Activated naive CD8-positive, alpha-beta T cell treated with anti-CD3 and anti-CD28 coated beads, Interleukin-2, amount 10 ng/mL, durations not matched to agents 7 days and 5 days (primary cell): Measurements from ENCODE around the gene RAC2. TPM values are rescaled to one million over a fixed set of nuclear protein-coding genes. Genes with fewer than 3 reads are reported as not detected.

Source experiments
- ATAC-seq: fragments of 150-1000 bp; cut with Tn5 transposase; one replicate; pipeline ENCODE4 v1.10.0; 2021; ENCODE audit warnings: low read depth, moderate library complexity
- POLR2A ChIA-PET: fragments of 350-600 bp; sonication (Branson Sonifier 250); formaldehyde crosslinking; loops from one replicate; lab custom pipeline; 2021; ENCODE audit warnings: antibody characterized with exemption; lab: Charles Lee
- DNase-seq: peaks from one replicate; pipeline ENCODE4 v3.0.0; 2021
- H3K27ac Mint-ChIP-seq: one replicate; pipeline ENCODE4 v1.8.0; 2022; ENCODE audit warnings: mild to moderate bottlenecking, mixed read lengths
- H3K27me3 Mint-ChIP-seq: one replicate; pipeline ENCODE4 v1.8.0; 2022; ENCODE audit warnings: mild to moderate bottlenecking, moderate library complexity, mixed read lengths
- H3K36me3 Mint-ChIP-seq: one replicate; pipeline ENCODE4 v1.8.0; 2021; ENCODE audit warnings: mild to moderate bottlenecking, mixed read lengths
- H3K4me1 Mint-ChIP-seq: one replicate; pipeline ENCODE4 v1.8.0; 2021; ENCODE audit warnings: mixed read lengths
- H3K4me3 Mint-ChIP-seq: one replicate; pipeline ENCODE4 v1.8.0; 2022; ENCODE audit warnings: mild to moderate bottlenecking, moderate library complexity, mixed read lengths
- H3K9me3 Mint-ChIP-seq: one replicate; pipeline ENCODE4 v1.8.0; 2021; ENCODE audit warnings: mixed read lengths
- total RNA-seq, 2 experiments: library from RNA; stranded (reverse); gene quantifications; one replicate each; pipeline ENCODE4 v1.2.3, GENCODE V29; 2021

RAC2 gene
- total RNA-seq, 2 experiments from 2014 or later: 963 to 1,011 TPM

GRCh38 chr22:37244922-37245722, 1.1 kb upstream of the RAC2 start:
- H3K27ac Mint-ChIP-seq: peak overlapping the region; percentile 100
- H3K36me3 Mint-ChIP-seq: peaks cover 34% of the 10 kb centered on the region
- no peak for ATAC-seq
- no peaks in the 10 kb centered on the region for H3K9me3 Mint-ChIP-seq
- H3K27me3 Mint-ChIP-seq: no peaks in the 10 kb centered on the region
- POLR2A ChIA-PET: interaction anchor here (0.6 to 11.0 kb wide), 24 partner anchors 8 to 562 kb away, joined by 3 to 424 read pairs (median 8); partner anchors contain the start of genes CYTH4, GCAT, GGA1 and IL2RB
- peaks cover 25% of the 10 kb centered on the region for H3K4me1 Mint-ChIP-seq
- peak overlapping the region; percentile 100 for H3K4me3 Mint-ChIP-seq
- DNase-seq: peak; percentile 47

GRCh38 chr22:37243402-37244113, 511 bp downstream of the RAC2 start:
- H3K9me3 Mint-ChIP-seq: no peaks in the 10 kb centered on the region
- no peaks in the 10 kb centered on the region for H3K27me3 Mint-ChIP-seq
- peaks cover 45% of the 10 kb centered on the region for H3K36me3 Mint-ChIP-seq
- POLR2A ChIA-PET: interaction anchor here (0.6 to 11.0 kb wide), 28 partner anchors 10 to 837 kb away, joined by 3 to 424 read pairs (median 8); partner anchors contain the start of genes CYTH4 and MFNG
- ATAC-seq (peak; percentile 2), DNase-seq (no peak)
- H3K27ac Mint-ChIP-seq: peak overlapping the region; percentile 100
- peak overlapping the region; percentile 100 for H3K4me3 Mint-ChIP-seq
- H3K4me1 Mint-ChIP-seq: peaks cover 41% of the 10 kb centered on the region

- DNase-seq: peak; percentile 84
- H3K9me3 Mint-ChIP-seq: no peaks in the 10 kb centered on the region
- peaks cover 55% of the 10 kb centered on the region for H3K36me3 Mint-ChIP-seq
- POLR2A ChIA-PET: interaction anchor here (0.7 to 11.0 kb wide), 30 partner anchors 11 to 392 kb away, joined by 3 to 424 read pairs (median 8); partner anchors contain the start of genes CYTH4, IL2RB, MFNG and NCF4
- H3K4me3 Mint-ChIP-seq: peak overlapping the region; percentile 100
- H3K27me3 Mint-ChIP-seq: no peaks in the 10 kb centered on the region
- H3K27ac Mint-ChIP-seq: peak overlapping the region; percentile 100
- H3K4me1 Mint-ChIP-seq: peaks cover 50% of the 10 kb centered on the region
- ATAC-seq: peak; percentile 68
Measured at GRCh38 chr22:37242395-37242918, 1.6 kb downstream of the RAC2 start.

- H3K9me3 Mint-ChIP-seq: no peaks in the 10 kb centered on the region
- ATAC-seq (no peak), DNase-seq (peak; percentile 71)
- POLR2A ChIA-PET: interaction anchor here (0.5 to 11.0 kb wide), 28 partner anchors 10 to 812 kb away, joined by 3 to 424 read pairs (median 8); partner anchors contain the start of genes CYTH4, IL2RB, MFNG and NCF4
- peak overlapping the region; percentile 100 for H3K27ac Mint-ChIP-seq
- no peaks in the 10 kb centered on the region for H3K27me3 Mint-ChIP-seq
- H3K4me3 Mint-ChIP-seq: peak overlapping the region; percentile 100
- H3K36me3 Mint-ChIP-seq: peaks cover 63% of the 10 kb centered on the region
- peaks cover 57% of the 10 kb centered on the region for H3K4me1 Mint-ChIP-seq
Measured at GRCh38 chr22:37241351-37242142, 2.5 kb downstream of the RAC2 start.

GRCh38 chr22:37240941-37241320, 3.1 kb downstream of the RAC2 start:
- peaks cover 63% of the 10 kb centered on the region for H3K4me1 Mint-ChIP-seq
- no peaks in the 10 kb centered on the region for H3K27me3 Mint-ChIP-seq
- H3K9me3 Mint-ChIP-seq: no peaks in the 10 kb centered on the region
- peak overlapping the region; percentile 100 for H3K4me3 Mint-ChIP-seq
- H3K36me3 Mint-ChIP-seq: peaks cover 69% of the 10 kb centered on the region
- H3K27ac Mint-ChIP-seq: peak overlapping the region; percentile 100
- POLR2A ChIA-PET: interaction anchor here (0.7 to 11.0 kb wide), 11 partner anchors 10 to 245 kb away, joined by 3 to 424 read pairs (median 26); partner anchors contain the start of genes CYTH4, IL2RB and MFNG
- ATAC-seq (no peak), DNase-seq (peak; percentile 55)

- Mint-ChIP-seq H3K9me3 (no peaks in the 10 kb centered on the region), H3K27me3 (no peaks in the 10 kb centered on the region), H3K4me3 (peak overlapping the region; percentile 100), H3K27ac (peak overlapping the region; percentile 100), H3K4me1 (peaks cover 66% of the 10 kb centered on the region), H3K36me3 (peaks cover 73% of the 10 kb centered on the region)
- ATAC-seq (no peak), DNase-seq (no peak)
- POLR2A ChIA-PET: interaction anchor here (0.7 to 11.0 kb wide), 9 partner anchors 9 to 245 kb away, joined by 3 to 424 read pairs (median 26); partner anchors contain the start of genes CYTH4 and IL2RB
Measured at GRCh38 chr22:37240240-37240940, 3.7 kb downstream of the RAC2 start.

- ATAC-seq: no peak
- POLR2A ChIA-PET: interaction anchor here (0.9 to 11.0 kb wide), 10 partner anchors 8 to 246 kb away, joined by 3 to 424 read pairs (median 7); partner anchors contain the start of gene IL2RB
- no peak for DNase-seq
- peak overlapping the region; percentile 100 for H3K27ac Mint-ChIP-seq
- peak overlapping the region; percentile 100 for H3K4me3 Mint-ChIP-seq
- H3K36me3 Mint-ChIP-seq: peaks cover 81% of the 10 kb centered on the region
- H3K9me3 Mint-ChIP-seq: no peaks in the 10 kb centered on the region
- no peaks in the 10 kb centered on the region for H3K27me3 Mint-ChIP-seq
- peaks cover 69% of the 10 kb centered on the region for H3K4me1 Mint-ChIP-seq
Measured at GRCh38 chr22:37239336-37240239, 4.5 kb downstream of the RAC2 start.

GRCh38 chr22:37237371-37238268, 6.4 kb downstream of the RAC2 start:
- POLR2A ChIA-PET: interaction anchor here (0.5 to 11.0 kb wide), 15 partner anchors 6 to 191 kb away, joined by 3 to 424 read pairs (median 5); partner anchors contain the start of gene IL2RB
- peaks cover 81% of the 10 kb centered on the region for H3K36me3 Mint-ChIP-seq
- no peak for ATAC-seq
- H3K27me3 Mint-ChIP-seq: no peaks in the 10 kb centered on the region
- no peak for DNase-seq
- H3K9me3 Mint-ChIP-seq: no peaks in the 10 kb centered on the region
- H3K4me3 Mint-ChIP-seq: peak overlapping the region; percentile 100
- H3K4me1 Mint-ChIP-seq: peaks cover 84% of the 10 kb centered on the region
- peak overlapping the region; percentile 100 for H3K27ac Mint-ChIP-seq

GRCh38 chr22:37235897-37236607, 8.0 kb downstream of the RAC2 start:
- Mint-ChIP-seq H3K4me3 (peak overlapping the region; percentile 100), H3K27me3 (no peaks in the 10 kb centered on the region), H3K4me1 (peaks cover 93% of the 10 kb centered on the region), H3K36me3 (peaks cover 76% of the 10 kb centered on the region), H3K27ac (peak overlapping the region; percentile 100), H3K9me3 (no peaks in the 10 kb centered on the region)
- DNase-seq (no peak), ATAC-seq (no peak)
- POLR2A ChIA-PET: interaction anchor here (11.0 kb wide), 1 partner anchor 15 kb away, joined by 327 read pairs; no protein-coding TSS in a partner anchor
